HG03439 (cell line): Measurements from ENCODE around the gene SPINDOC.
"Not testable (repeated sequence)": the region's sequence is repeated elsewhere in the genome, so short reads cannot be mapped to it uniquely, and the experiment has no call there.

Experiments used
- ATAC-seq: cut with Tn5 transposase; IDR thresholded peaks from one replicate; pipeline ENCODE4 v1.9.1; 2021; ENCODE audit warnings: mild to moderate bottlenecking, moderate library complexity; ENCODE audit not compliant: unreplicated experiment

Gene SPINDOC

GRCh38 chr11:63813035-63813562 is at the start of gene SPINDOC:
TSS of gene SPINDOC (plus strand) at chr11:63813456. CDS start at chr11:63813687, 231 bp downstream.
- ATAC-seq: peak; percentile 64

GRCh38 chr11:63763496-63764339 is 49.5 kb upstream of the SPINDOC start:
- no peak for ATAC-seq

GRCh38 chr11:63764340-63764678 is 48.9 kb upstream of the SPINDOC start:
- ATAC-seq: no peak

GRCh38 chr11:63764679-63765647 is 48.3 kb upstream of the SPINDOC start:
- no peak for ATAC-seq

- no peak for ATAC-seq
Observed at GRCh38 chr11:63765688-63766241, 47.5 kb upstream of the SPINDOC start.

GRCh38 chr11:63766531-63767235 is 46.6 kb upstream of the SPINDOC start:
- ATAC-seq: no peak

- no peak for ATAC-seq
Observed at GRCh38 chr11:63767267-63767564, 46.0 kb upstream of the SPINDOC start.

- ATAC-seq: no peak
Observed at GRCh38 chr11:63767565-63768236, 45.6 kb upstream of the SPINDOC start.

- peak; percentile 59 for ATAC-seq
Observed at GRCh38 chr11:63768237-63769041, 44.8 kb upstream of the SPINDOC start, which contains the start of gene ZFTA. TSS of gene ZFTA (minus strand) at chr11:63768775. CDS start at chr11:63768622, 153 bp downstream.

- peak; percentile 32 for ATAC-seq
Observed at GRCh38 chr11:63769042-63769713, 44.1 kb upstream of the SPINDOC start.

- no peak for ATAC-seq
Observed at GRCh38 chr11:63769714-63770455, 43.4 kb upstream of the SPINDOC start.

- no peak for ATAC-seq
Observed at GRCh38 chr11:63770763-63771162, 42.5 kb upstream of the SPINDOC start.

GRCh38 chr11:63771741-63772318 is 41.4 kb upstream of the SPINDOC start:
- not testable (repeated sequence) for ATAC-seq

- ATAC-seq: no peak
Observed at GRCh38 chr11:63775191-63775590, 38.1 kb upstream of the SPINDOC start.

GRCh38 chr11:63779039-63779438 is 34.2 kb upstream of the SPINDOC start:
- ATAC-seq: no peak

- no peak for ATAC-seq
Observed at GRCh38 chr11:63782749-63783148, 30.5 kb upstream of the SPINDOC start.

- no peak for ATAC-seq
Observed at GRCh38 chr11:63783925-63784592, 29.2 kb upstream of the SPINDOC start.
